Measurements from ENCODE around the gene ZNF573. TPM values are rescaled to one million over a fixed set of nuclear protein-coding genes. Genes with fewer than 3 reads are reported as not detected.
A peak's percentile ranks its signal among the peaks of the same experiment; 100 is the strongest.
"Not testable (repeated sequence)": the region's sequence is repeated elsewhere in the genome, so short reads cannot be mapped to it uniquely, and the experiment has no call there.

Gene ZNF573
- 10 to 100 TPM in 1 of 2 donors, 1 to 10 TPM in 1; 8.0 to 18.8 TPM for total RNA-seq

GRCh38 chr19:37779127-37780005, at the start of gene ZNF573:
ZNF573 (minus strand) TSS chr19:37779586; CDS start chr19:37773729, 5,857 bp downstream.
- intact Hi-C loops (cut with DNase I) = no loop called here

GRCh38 chr19:37817180-37817981, 38.0 kb upstream of the ZNF573 start:
- H3K36me3 ChIP-seq (replicated peaks in 1 of 2; ENCODE audit: insufficient read depth in 1 of 2, low read depth in 2 of 2) = peaks cover 0 to 2% of the 10 kb centered on the region in 2 donors
- H3K9me3 ChIP-seq = peaks cover 0 to 8% (median 0%) of the 10 kb centered on the region in 3 donors
- no peak for TF ChIP-seq CTCF (IDR thresholded peaks at IDR 0.05)
- TF ChIP-seq POLR2A (IDR thresholded peaks at IDR 0.05) = peak in 2 of 3 donors; percentile 21 to 37
- peak; percentile 77 for ATAC-seq
- 2% methylated on average over 59 of the region's 60 CpGs; no CpG with 5 or more reads in 1 of the 2 donors for WGBS, 2 donors
- intact Hi-C loops (cut with DNase I) = no loop called here
- peaks cover 6% of the 10 kb centered on the region for H3K4me1 ChIP-seq
- H3K27ac ChIP-seq = peak overlapping the region in 3 of 4 donors; percentile 32 to 58 (median 42)
- peak; percentile 70 to 82 (median 78) for DNase-seq
- peak overlapping the region; percentile 52 to 62 for H3K4me3 ChIP-seq
- no peaks in the 10 kb centered on the region for H3K27me3 ChIP-seq

More at GRCh38 chr19:37779127-37780005, at the start of gene ZNF573:
- Histone ChIP-seq H3K36me3 (replicated peaks in 1 of 2; ENCODE audit: insufficient read depth in 1 of 2, low read depth in 2 of 2) (no peaks in the 10 kb centered on the region), H3K27ac (peak within 1 kb of the TSS; percentile 50 to 82 (median 64)), H3K4me3 (peak within 1 kb of the TSS; percentile 71 to 93), H3K27me3 (no peaks in the 10 kb centered on the region), H3K4me1 (peaks cover 13% of the 10 kb centered on the region), H3K9me3 (peaks cover 0 to 8% (median 0%) of the 10 kb centered on the region in 3 donors)
- ATAC-seq = peak; percentile 96
- peak; percentile 79 to 90 (median 86) for DNase-seq
- WGBS, 2 donors = 0% methylated on average over 23 to 47 of the region's 47 CpGs
- TF ChIP-seq POLR2A (IDR thresholded peaks at IDR 0.05) = peak in 2 of 3 donors; percentile 54 to 58
- TF ChIP-seq CTCF (IDR thresholded peaks at IDR 0.05) = peak in 3 of 7 experiments; percentile 8 to 36 (median 31)

- peaks cover 0 to 12% (median 0%) of the 10 kb centered on the region in 3 donors for H3K9me3 ChIP-seq
- intact Hi-C loops (cut with DNase I); DNase-seq; H3K4me3 ChIP-seq; H3K36me3 ChIP-seq (replicated peaks in 1 of 2; ENCODE audit: insufficient read depth in 1 of 2, low read depth in 2 of 2); ATAC-seq; H3K4me1 ChIP-seq; H3K27ac ChIP-seq; H3K27me3 ChIP-seq: not testable (repeated sequence)
- WGBS, 2 donors = 79 to 80% methylated on average over 5 of the region's 5 CpGs
These were observed 36.2 kb upstream of the ZNF573 start for GRCh38 chr19:37815611-37816010.

- Histone ChIP-seq H3K4me1 (peaks cover 6% of the 10 kb centered on the region), H3K9me3 (peaks cover 0 to 12% (median 0%) of the 10 kb centered on the region in 3 donors), H3K4me3 (no peak overlapping the region), H3K27ac (no peak overlapping the region), H3K27me3 (no peaks in the 10 kb centered on the region), H3K36me3 (replicated peaks in 1 of 2; ENCODE audit: insufficient read depth in 1 of 2, low read depth in 2 of 2) (no peaks in the 10 kb centered on the region)
- TF ChIP-seq CTCF (IDR thresholded peaks at IDR 0.05) (no peak), POLR2A (IDR thresholded peaks at IDR 0.05) (no peak)
- DNase-seq (no peak), ATAC-seq (no peak)
- 85 to 88% methylated on average over 2 of the region's 2 CpGs for WGBS, 2 donors
- intact Hi-C loops (cut with DNase I) = no loop called here
These were observed 34.0 kb upstream of the ZNF573 start for GRCh38 chr19:37813340-37813739.

GRCh38 chr19:37809366-37809765, 30.0 kb upstream of the ZNF573 start:
- no peaks in the 10 kb centered on the region for H3K36me3 ChIP-seq (replicated peaks in 1 of 2; ENCODE audit: insufficient read depth in 1 of 2, low read depth in 2 of 2)
- H3K4me1 ChIP-seq = no peaks in the 10 kb centered on the region
- H3K4me3 ChIP-seq = no peak overlapping the region
- DNase-seq (no peak), ATAC-seq (no peak)
- H3K27ac ChIP-seq = no peak overlapping the region
- H3K9me3 ChIP-seq = peaks cover 0 to 31% (median 0%) of the 10 kb centered on the region in 3 donors
- H3K27me3 ChIP-seq = no peaks in the 10 kb centered on the region
- 91 to 92% methylated on average over 5 of the region's 5 CpGs for WGBS, 2 donors
- no peak for TF ChIP-seq CTCF (IDR thresholded peaks at IDR 0.05)
- no peak for TF ChIP-seq POLR2A (IDR thresholded peaks at IDR 0.05)
- intact Hi-C loops (cut with DNase I) = no loop called here
